Ishikawa (cell line): ENCODE results near the gene RMI2.

Source experiments
- CEBPB ChIP-seq: IDR thresholded peaks from 2 replicates; pipeline ENCODE4 v1.6.1; 2012
- CREB1 ChIP-seq: IDR thresholded peaks from 2 replicates; pipeline ENCODE4 v1.6.1; 2012; ENCODE audit warnings: low read depth
- EP300 ChIP-seq: IDR thresholded peaks from 2 replicates; pipeline ENCODE4 v1.6.1; 2012; ENCODE audit warnings: borderline replicate concordance
- RAD21 ChIP-seq: IDR thresholded peaks from 2 replicates; pipeline ENCODE4 v1.6.1; 2012; ENCODE audit warnings: low read depth
- TAF1 ChIP-seq: IDR thresholded peaks from 2 replicates; pipeline ENCODE4 v1.6.1; 2012; ENCODE audit warnings: low read depth, mild to moderate bottlenecking
- TCF12 ChIP-seq: IDR thresholded peaks from 2 replicates; pipeline ENCODE4 v1.6.1; 2012; ENCODE audit warnings: low read depth
- TEAD4 ChIP-seq: IDR thresholded peaks from 2 replicates; pipeline ENCODE4 v1.6.1; 2012
- TF ChIP-seq, protein P1 (sequence below): IDR thresholded peaks from 2 replicates; pipeline ENCODE4 v1.6.1; 2012; ENCODE audit warnings: low read depth, mild to moderate bottlenecking
- TF ChIP-seq, protein P2 (sequence below): IDR thresholded peaks from 2 replicates; pipeline ENCODE4 v1.6.1; 2012

DNA sequence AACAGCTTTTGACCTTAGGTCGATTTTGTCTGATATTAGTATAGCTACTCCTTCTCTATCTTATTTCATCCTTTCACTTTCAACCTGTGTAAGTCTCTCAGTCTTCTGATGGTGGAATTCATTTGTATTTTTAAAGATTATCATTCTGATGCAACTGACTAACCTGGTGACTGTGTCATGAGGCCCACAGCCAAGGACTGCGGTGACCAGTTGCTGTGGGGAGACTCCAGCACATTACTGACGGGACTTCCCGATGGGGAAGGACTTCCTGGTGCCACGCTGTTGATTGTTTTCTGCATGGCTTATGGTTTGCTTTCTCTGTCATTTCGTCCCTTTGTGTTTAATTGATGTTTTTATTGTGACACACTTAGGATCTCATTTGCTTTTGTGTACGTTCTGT, 34.2 kb downstream of the RMI2 start:
- TF ChIP-seq, protein P1, sequence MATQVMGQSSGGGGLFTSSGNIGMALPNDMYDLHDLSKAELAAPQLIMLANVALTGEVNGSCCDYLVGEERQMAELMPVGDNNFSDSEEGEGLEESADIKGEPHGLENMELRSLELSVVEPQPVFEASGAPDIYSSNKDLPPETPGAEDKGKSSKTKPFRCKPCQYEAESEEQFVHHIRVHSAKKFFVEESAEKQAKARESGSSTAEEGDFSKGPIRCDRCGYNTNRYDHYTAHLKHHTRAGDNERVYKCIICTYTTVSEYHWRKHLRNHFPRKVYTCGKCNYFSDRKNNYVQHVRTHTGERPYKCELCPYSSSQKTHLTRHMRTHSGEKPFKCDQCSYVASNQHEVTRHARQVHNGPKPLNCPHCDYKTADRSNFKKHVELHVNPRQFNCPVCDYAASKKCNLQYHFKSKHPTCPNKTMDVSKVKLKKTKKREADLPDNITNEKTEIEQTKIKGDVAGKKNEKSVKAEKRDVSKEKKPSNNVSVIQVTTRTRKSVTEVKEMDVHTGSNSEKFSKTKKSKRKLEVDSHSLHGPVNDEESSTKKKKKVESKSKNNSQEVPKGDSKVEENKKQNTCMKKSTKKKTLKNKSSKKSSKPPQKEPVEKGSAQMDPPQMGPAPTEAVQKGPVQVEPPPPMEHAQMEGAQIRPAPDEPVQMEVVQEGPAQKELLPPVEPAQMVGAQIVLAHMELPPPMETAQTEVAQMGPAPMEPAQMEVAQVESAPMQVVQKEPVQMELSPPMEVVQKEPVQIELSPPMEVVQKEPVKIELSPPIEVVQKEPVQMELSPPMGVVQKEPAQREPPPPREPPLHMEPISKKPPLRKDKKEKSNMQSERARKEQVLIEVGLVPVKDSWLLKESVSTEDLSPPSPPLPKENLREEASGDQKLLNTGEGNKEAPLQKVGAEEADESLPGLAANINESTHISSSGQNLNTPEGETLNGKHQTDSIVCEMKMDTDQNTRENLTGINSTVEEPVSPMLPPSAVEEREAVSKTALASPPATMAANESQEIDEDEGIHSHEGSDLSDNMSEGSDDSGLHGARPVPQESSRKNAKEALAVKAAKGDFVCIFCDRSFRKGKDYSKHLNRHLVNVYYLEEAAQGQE = no peak
- TF ChIP-seq RAD21 = no peak
- no peak for TF ChIP-seq TCF12
- TF ChIP-seq CREB1 = no peak
- TF ChIP-seq, protein P2, sequence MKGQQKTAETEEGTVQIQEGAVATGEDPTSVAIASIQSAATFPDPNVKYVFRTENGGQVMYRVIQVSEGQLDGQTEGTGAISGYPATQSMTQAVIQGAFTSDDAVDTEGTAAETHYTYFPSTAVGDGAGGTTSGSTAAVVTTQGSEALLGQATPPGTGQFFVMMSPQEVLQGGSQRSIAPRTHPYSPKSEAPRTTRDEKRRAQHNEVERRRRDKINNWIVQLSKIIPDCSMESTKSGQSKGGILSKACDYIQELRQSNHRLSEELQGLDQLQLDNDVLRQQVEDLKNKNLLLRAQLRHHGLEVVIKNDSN = no peak
- TF ChIP-seq EP300 = no peak
- TF ChIP-seq TAF1 = no peak
- TF ChIP-seq TEAD4 = no peak
- no peak for TF ChIP-seq CEBPB
